GDM1 (cell line): ENCODE results near the gene VPS4A.

Experiments used
- DNase-seq: peaks from one replicate; lab custom pipeline; 2025; lab: John Stamatoyannopoulos, UW

VPS4A gene

DNA sequence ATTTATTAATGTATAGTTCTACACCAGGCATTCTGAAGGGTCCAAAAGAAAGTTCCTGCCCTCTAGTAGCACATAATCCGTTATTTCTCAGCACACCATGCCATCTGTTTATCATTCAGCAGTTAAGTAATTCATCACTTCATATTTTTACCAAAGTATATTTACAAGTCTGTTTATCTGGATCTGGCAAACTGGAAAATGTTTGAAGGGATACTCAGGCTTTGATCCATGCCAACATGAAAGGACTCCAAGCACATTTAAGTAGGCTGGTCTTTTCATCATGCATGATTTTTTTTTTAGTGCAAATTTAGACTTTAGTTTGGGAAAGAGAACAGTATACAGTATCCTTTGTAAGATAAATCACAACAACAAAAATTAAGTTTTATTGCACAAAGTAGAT lies 4.1 kb upstream of the VPS4A start:
- DNase-seq, result no peak

DNA sequence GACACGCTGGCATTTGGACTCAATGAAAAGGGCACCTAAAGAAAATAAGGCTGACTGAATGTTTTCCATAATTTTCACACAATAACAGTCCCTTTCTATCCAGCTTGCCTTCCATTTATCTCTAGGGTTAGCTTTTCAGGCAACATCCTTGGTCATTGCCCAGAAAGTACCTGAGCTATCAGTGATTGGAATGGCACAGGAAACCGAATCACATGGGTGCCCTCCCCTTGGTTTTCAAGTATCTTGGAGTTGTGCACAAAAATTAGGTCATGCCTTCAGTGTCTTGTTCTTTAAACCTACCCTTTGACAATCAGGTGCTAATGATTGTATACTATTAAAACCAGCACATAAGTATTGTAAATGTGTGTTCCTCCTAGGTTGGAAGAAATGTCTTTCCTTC lies 3.3 kb upstream of the VPS4A start:
- no peak for DNase-seq

DNA sequence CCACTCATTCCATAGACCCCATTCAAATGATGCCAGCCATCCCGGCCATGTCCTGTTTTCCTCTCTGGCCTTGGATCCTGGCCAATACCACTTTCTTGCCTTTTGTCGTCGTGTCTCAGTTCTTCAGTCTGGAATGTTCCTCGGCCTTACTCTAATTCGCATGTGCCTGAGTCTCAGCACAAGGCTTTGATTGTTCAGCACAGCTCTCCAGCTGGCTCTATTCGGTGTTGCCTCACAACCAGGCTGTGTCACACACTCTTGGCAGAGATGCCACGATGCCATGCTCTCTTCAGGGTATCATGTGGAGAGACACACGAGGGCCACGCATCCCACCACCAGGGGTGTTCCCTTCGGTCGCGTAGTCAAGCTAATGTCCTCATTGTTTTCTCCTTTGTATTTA lies 1.8 kb upstream of the VPS4A start:
- no peak for DNase-seq

DNA sequence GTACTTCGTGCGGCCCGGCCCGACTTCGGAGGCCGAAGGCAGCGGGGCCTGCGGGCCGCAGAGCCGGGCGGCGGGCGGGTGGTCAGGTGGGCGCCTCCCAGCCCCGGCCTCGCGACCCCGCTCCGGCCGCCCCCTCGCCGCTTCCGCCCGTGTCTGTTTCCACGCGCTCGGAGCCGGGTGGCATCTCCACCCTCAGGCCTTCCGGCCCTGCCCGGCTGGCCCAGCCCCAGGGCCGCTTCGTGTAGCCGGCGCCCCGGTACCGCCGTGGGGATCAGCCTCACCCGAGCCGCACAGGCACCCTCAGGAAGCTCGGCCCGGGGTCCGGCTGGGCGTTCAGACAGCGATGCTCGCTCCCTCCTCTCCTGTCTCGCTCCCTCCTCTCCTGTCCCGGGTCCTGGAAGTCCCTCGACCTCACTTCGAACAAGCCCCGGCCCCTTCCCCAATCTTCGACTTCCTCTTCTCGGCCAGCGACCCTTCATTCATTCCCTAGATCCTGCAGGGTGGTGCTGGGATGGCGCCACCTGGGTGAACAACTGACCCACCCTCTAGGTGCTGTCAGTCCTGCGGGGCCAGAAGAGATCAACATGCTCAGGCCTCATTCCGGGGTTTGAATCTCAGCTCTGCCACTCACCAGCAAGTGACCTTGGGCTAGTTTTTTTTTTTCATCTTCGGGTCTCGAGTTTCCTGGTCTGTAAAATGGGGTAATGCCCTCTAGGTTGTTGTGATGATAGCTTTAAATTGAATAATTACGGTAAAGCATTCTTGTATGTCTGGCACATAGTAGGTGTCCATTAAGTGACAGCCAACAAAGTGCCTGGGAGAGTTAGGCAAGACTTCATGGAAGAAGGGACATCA lies 610 bp downstream of the VPS4A start:
- DNase-seq, result no peak

DNA sequence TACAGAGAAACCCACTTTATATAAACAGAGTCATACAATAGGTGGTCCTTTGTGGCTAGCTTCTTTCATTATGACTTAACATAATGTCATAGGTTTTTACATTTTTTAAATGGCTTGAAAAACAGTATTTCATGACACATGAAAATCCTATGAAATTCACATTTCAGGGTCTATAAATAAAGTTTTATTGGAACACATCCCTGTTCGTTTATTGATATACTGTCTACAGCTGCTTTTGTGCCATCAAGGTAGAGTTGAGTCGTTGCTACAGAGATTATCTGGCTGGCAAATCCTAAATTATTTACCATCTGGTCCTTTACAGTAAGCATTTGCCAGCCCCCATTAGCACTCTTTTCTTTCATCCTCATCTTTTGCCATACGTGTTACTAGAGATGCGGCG lies 2.3 kb downstream of the VPS4A start:
- no peak for DNase-seq

DNA sequence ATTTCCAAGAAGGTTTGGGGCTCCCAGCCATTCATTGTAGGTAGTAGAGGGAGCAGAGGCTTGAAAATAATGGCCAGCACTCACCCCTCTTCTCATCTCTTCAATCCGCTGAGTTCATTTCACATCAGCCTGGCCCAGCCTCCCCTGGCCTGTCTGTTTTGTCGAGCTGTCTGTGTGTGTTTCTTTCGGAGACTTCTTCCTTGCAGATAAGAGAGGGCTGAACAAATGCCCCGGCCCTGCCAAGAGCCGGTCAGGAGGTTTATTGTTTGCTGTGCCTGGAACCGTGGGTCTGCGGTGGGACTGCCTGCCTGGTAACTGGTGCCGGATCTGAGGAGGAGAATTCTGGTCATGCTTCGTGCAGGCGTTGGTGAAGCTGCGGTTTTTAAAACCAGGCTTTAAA lies 3.4 kb downstream of the VPS4A start:
- DNase-seq, result no peak

DNA sequence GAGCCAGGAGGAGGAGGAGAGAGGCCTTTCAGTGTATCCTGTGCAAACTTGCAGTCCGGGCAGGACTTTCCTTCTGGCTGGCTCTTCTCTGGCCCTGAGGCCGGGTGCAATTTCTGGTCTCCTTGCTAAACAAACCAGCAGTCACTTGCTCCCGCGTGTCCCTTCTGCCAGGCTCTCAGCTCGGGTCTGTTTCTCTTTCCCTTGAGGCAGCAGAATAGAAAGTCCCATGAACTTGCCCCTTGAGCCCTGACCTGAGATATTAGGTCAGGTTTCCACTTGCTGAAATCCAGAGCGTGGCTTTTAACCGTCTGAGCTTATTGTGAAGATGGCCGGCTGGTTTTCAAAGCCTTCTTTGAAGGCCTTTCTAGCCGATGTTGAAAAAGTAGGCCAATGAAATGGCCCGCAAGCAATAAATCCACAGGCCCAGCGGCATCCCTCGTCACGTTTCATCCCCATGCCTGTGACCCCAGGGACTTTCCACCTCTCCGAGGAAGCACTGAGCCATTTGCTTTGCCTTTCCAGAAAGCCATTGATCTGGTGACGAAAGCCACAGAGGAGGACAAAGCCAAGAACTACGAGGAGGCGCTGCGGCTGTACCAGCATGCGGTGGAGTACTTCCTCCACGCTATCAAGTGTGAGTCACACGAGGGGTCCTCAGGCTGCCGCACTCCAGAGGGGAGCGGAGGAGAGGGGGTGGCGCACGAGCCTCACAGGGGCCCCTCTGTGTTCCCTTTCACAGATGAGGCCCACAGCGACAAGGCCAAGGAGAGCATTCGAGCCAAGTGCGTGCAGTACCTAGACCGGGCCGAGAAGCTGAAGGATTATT lies 4.5 kb downstream of the VPS4A start:
- DNase-seq, result peak; percentile 6

DNA sequence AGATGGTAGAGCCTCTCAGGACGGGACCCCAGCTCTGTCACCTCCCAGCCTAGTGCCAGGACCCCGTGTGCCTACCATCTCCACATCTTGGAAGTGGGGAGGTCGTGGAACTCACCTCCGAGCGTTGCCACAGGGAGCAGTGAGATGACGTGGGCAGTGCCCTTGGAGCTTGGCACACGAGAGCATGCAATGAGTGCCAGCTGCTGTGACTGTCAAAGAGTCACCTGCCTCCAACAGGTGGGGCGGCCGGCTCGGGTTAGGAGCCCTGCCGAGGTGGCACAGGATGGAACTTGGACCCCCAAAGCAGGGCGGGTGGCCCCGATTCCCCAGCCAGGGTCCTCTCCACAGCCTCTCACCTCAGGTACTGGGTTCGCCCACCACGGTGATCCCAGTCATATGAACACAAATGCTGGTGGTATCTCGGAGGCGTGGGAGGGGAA lies 5.5 kb downstream of the VPS4A start:
- DNase-seq, result no peak

DNA sequence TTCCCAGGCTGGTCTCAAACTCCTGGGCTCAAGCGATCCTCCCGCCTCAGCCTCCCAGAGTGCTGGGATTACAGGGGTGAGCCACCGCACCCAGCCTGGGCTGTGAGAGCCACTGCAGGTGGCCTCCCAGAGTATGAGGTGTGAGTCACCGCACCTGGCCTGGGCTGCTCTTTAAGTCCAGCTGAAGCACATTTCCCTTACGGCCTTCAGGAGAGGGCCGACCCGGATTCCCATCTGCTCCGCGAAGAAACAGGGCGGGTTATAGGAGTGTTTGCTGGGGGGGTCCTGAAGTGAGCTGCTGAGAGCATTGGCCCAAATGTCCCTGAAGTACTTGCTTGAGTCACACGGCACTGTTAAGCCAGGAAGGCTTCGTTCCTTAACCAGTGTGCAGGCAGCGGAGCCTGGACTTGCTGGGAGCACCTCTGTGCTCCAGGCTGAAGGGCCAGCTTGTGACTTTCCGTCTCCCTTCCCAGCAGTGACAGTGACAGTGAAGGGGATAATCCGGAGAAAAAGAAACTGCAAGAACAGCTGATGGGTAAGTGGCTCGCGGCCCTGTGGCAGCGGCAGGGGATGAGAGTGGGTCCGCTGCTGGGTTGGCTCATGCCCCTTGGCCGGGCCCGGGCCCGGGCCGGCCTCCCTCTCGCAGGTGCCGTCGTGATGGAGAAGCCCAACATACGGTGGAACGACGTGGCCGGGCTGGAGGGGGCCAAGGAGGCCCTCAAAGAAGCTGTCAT lies 7.2 kb downstream of the VPS4A start:
- no peak for DNase-seq

DNA sequence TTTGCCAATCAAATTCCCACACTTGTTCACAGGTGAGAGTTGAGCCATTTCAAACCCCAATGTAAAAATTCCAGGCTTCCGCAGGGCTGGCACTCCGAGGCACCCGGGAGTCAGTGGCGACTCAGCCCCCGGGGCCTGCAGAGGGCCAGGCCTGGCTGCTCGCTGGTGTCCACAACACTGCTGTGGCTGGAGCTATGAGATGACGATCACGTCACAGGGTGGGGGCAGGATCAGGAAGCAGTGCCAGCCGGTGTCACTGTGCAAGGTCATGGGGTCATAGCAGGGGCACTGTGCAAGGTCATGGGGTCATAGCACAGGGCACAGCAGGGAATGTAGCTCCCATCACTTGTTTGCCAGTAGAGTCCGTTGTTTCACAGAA lies 7.8 kb downstream of the VPS4A start:
- no peak for DNase-seq

DNA sequence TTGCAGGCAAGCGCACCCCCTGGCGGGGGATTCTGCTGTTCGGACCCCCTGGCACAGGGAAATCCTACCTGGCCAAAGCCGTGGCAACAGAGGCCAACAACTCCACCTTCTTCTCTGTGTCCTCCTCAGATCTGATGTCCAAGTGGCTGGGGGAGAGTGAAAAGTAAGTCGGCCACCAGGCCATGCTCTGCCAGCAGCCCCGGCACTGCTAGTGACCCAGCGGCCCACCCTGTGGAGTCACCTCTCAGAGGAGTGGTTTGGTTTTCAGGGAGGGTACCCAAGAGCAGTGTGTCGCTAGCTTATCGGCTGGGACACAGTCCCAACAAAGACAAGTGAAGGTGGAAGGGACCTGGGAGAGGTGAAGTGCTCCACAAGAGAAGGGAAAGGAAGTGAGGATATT lies 8.2 kb downstream of the VPS4A start:
- no peak for DNase-seq

DNA sequence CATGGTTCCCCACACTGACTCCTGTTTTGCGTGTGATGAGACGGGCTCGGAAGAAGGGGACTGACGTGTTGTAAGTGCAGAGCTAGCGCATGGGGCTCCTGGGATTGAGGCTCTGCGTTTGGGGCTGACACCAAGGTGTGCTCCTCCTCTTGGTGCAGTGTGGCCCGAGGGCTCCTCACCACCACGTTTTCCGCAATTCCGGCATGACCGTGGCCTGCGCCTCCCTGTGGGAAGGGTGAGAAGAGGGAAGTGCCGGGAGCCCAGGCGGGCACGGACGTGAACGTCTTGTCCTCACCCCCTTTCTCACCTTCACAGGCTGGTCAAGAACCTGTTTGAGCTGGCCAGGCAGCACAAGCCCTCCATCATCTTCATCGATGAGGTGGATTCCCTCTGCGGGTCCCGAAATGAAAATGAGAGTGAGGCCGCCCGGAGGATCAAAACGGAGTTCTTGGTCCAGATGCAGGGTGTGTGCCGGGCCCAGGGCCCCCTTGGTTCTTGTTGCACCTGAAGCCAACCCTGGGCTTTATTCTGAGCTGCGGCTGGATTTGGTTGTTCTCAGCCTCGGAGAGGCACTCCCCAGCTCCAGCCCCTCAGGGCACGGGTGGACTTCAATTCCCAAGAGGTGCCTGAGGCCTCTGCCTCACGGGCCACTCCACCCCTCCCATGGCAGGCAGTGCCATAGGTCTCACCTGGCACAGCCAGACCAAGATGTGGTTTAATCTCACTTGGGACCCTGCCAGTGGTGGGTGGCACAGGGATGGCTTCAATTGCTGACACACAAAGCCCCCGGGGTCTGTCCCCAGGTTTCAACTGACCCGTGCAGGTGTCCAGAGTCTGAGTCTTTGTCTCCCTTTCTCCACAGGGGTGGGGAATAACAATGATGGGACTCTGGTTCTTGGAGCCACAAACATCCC lies 8.9 kb downstream of the VPS4A start:
- DNase-seq, result no peak

DNA sequence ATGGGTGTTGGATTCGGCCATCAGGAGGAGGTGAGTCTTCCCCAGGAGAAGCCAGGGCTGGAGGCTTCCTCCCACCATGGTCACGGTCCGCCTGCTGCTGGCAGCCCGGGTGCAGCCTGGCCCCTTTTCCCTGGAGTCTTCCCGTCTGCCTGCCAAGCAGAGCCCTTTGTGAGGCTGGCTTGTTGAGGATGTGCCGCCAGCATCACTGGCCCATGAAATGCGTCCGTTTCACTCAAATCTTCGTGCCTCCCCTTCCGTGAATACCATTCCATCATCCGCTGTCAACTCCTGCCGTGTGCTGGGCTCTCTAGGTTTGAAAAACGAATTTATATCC lies 9.6 kb downstream of the VPS4A start:
- DNase-seq, result no peak

DNA sequence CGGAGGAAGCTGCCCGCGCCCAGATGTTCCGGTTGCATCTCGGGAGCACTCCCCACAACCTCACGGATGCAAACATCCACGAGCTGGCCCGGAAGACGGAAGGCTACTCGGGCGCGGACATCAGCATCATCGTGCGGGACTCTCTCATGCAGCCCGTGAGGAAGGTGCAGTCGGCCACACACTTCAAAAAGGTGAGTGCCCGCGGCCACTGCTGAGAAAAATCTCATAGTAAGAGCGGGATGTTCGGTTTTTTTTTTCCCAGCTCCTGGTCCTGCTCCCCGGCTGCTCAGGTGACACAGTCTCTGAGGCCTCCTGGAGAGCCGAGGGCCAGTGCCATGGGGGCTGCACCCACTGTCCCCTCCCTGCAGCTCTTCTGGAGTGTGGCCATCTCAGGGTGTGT lies 9.9 kb downstream of the VPS4A start:
- no peak for DNase-seq

DNA sequence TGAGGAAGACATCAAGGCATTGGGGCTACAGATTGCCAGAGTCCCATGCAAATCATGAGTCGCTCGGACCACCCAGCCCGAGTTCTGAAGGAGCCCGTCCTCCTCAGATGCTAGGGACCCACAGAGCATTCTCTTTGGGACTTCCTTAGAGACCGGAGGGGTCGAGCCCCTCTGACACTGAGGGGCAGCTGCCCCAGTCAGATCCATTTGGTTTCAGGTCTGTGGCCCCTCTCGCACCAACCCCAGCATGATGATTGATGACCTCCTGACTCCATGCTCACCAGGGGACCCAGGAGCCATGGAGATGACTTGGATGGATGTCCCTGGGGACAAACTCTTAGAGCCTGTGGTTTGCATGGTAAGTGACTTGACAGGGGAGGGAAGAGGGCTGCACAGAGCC lies 11.2 kb downstream of the VPS4A start:
- DNase-seq, result no peak

DNA sequence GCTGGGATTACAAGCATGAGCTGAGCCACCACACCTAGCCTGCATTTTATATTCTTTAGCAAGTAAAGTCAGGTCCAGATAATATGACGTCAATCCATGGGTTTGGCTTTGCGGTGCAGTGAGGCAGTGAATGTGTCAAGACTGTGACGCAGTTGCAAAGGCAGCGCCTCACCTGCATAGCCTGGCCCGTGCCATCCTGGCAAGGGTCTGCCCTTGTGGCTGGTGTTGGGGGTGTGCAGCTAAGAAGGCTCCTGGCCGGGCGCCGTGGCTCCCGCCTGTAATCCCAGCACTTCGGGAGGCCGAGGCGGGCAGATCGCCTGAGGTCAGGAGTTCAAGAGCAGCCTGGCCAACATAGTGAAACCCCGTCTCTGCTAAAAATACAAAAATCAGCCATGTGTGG lies 12.3 kb downstream of the VPS4A start:
- DNase-seq, result no peak

DNA sequence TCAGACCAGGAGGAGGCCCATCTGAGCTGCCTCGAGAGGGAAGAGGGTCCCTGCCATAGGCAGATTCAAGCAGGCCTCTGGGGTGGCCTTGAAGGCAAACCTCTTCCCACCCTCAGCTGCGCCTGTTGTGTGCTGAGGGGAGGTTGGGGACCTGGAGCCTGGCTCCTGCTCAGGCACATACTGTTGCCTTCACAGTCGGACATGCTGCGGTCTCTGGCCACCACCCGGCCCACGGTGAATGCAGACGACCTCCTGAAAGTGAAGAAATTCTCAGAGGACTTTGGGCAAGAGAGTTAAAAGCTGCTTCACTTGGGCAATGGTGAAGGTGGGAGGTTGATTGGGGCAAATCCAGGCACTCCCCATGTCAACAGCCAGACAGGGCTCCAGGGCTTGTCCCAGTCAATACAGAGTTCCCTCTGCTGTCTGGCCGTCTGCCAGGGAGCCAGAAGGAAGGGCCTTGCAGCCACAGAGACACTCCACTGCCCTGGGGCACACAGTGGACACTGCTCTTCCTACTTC lies 12.9 kb downstream of the VPS4A start:
- DNase-seq, result no peak

DNA sequence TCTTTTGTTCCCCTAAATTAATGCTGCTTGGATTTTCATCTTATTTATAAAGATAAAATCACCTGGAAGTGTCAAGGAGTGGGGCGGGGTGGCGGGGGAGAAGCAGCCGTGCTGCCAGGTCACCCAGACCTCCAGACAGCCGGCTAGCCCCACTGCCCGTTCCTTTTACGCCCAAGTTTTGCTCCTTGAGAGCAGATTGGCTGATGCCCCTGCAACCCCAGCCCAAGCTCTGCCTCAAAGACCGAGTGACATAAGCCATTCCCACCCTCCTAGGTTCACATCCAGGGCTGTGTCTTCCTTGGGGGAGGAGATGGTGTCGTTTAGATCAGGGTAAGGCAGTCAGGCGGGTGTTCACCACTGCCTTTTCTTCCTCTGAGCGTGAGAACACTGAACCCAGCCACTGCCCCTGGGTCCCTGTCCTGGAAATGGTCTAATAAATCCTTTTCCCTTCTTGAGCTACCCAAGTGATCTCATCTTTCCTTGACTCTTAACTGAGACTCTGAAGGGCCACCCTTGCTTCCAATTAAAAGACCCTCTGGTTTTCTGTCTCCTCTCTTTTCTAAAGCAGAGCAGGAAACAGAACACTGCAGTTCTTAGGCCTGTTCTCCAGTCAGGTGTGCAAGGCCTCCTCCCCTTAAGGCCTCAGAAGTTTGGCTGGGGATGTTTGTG lies 13.6 kb downstream of the VPS4A start:
- DNase-seq, result no peak

DNA sequence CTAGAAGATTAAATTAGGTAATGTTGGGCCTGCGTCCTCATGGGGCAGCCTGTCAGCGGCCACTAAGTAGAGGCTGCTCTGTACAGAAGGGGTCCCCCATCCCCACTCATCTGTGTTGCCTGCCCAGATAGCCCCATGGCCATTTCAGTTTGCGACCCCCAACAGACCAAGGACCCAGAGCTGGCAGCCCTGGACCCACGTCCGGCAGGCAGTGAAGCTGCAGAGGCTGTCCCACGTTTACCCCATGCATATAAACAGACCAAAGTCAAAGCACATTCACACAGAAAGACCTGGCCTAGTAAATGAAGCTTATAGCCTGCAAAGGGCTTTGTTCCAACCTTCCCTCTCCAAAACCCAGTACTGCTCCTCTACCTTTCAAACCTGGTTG lies 14.6 kb downstream of the VPS4A start:
- no peak for DNase-seq

DNA sequence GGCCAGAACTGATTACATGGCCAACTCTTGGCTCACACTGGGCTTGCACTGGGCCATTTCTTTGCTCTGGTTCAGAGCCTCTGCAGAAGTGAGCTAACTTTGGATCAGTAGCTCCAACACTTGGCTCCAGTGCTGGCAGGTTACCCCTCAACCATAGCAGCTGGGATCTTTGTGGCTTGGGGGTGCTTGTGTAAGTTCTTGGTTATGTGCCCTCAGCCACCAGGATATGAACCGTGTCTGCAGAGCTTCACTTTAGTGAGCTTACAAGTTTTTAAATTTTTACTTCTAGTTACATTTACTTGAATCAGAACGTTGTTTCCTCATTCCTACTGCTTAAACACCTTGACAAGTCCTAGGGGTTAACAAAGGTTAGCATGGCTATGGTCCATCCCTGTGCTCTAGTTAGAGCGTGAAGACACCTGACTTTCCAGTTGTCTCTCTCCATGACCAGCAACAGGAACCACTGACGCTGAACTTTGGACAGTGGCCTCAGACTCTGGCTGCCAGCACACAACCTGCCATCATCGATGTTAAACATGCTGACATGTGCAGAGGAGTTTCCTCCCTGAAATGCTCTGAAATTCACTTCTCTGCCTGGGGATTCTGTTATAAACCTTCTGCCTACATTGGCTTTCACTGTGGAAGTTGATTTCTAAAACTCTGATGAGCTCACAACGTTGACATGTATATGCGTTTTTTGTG lies 15.2 kb downstream of the VPS4A start:
- DNase-seq, result no peak
